OCI-LY3 (cell line): Measurements from ENCODE around the gene STX1B.

Source experiments
- H2AFZ ChIP-seq: fragments of 200-600, 300-600 bp; shearing (Covaris generic); 2 replicates; pipeline ENCODE4 v1.6.0; 2014; ENCODE audit warnings: antibody characterized with exemption, low read depth, low read length
- H3K27ac ChIP-seq: fragments of 200-600, 300-600 bp; sonication (generic); 2 replicates; pipeline ENCODE4 v1.5.1; 2014; ENCODE audit warnings: mild to moderate bottlenecking, low read length, moderate library complexity, mixed read lengths
- H3K27me3 ChIP-seq: fragments of 200-600, 300-600 bp; sonication (generic); 2 replicates; pipeline ENCODE4 v1.6.1; 2014; ENCODE audit warnings: low read depth, low read length, mixed read lengths
- H3K36me3 ChIP-seq: fragments of 200-600, 300-600 bp; sonication (generic); replicated peaks from 2 replicates; pipeline ENCODE3; 2014; ENCODE audit warnings: low read depth, low read length, mixed read lengths
- H3K4me1 ChIP-seq: fragments of 300-600, 200-600 bp; sonication (generic); 2 replicates; pipeline ENCODE4 v1.6.1; 2014; ENCODE audit warnings: low read length, mixed read lengths
- H3K4me2 ChIP-seq: fragments of 200-600, 300-600 bp; sonication (generic); 2 replicates; pipeline ENCODE4 v1.6.1; 2014; ENCODE audit warnings: low read length, mixed read lengths
- H3K4me3 ChIP-seq: fragments of 300-600, 200-600 bp; sonication (generic); 2 replicates; pipeline ENCODE4 v1.5.1; 2014; ENCODE audit warnings: antibody characterized with exemption, mild to moderate bottlenecking, low read length, moderate library complexity
- H3K79me2 ChIP-seq: fragments of 300-600, 200-600 bp; shearing (Covaris generic); 2 replicates; pipeline ENCODE4 v1.6.1; 2014; ENCODE audit warnings: mild to moderate bottlenecking, low read length, mixed read lengths
- H3K9ac ChIP-seq: fragments of 300-600, 200-600 bp; shearing (Covaris generic); 2 replicates; pipeline ENCODE4 v1.6.0; 2014; ENCODE audit warnings: mild to moderate bottlenecking, low read length, moderate library complexity
- H3K9me3 ChIP-seq: fragments of 200-600, 300-600 bp; shearing (Covaris generic); 2 replicates; pipeline ENCODE4 v1.6.1; 2014; ENCODE audit warnings: low read length, mixed read lengths; ENCODE audit not compliant: insufficient read depth
- H4K20me1 ChIP-seq: fragments of 200-600, 300-600 bp; sonication (generic); 2 replicates; pipeline ENCODE4 v1.6.1; 2016; ENCODE audit warnings: low read length, mixed read lengths; ENCODE audit not compliant: insufficient read depth
- EZH2phosphoT487 ChIP-seq: fragments of 200-600 bp; shearing (Covaris generic); IDR thresholded peaks from 2 replicates; pipeline ENCODE4 v1.6.1; 2018; ENCODE audit warnings: antibody characterized with exemption, mixed run types, low read depth
- TF ChIP-seq, protein P1 (sequence below): fragments of 200-600, 300-600 bp; sonication (generic); IDR thresholded peaks from 2 replicates; pipeline ENCODE4 v1.5.1; 2014; ENCODE audit warnings: antibody characterized with exemption, low read length, low read depth

The STX1B gene

DNA sequence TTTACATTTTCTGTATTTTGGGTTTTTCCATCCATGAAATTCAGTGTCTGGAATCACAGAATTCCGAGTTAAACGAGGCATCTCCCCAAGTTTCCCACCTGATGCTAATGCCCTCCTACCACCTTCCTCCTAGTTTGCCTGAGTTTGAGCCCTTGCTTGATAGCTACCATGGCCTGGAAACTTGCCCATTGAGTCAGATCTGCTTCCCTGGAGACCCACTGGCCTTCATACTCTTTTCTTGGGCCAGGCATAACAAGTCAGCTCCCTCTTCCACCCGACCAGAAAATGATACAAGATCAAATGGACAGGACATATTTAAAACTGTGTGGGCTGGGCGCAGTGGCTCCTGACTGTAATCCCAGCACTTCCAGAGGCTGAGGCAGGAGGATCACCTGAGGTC lies 42.6 kb downstream of the STX1B start:
- Histone ChIP-seq H3K27ac (no peak overlapping the region), H3K9me3 (no peaks in the 10 kb centered on the region), H3K36me3 (peaks cover 63% of the 10 kb centered on the region), H3K79me2 (no peaks in the 10 kb centered on the region), H3K4me3 (no peak overlapping the region), H3K27me3 (no peaks in the 10 kb centered on the region), H3K9ac (no peak overlapping the region), H4K20me1 (no peaks in the 10 kb centered on the region), H3K4me1 (no peaks in the 10 kb centered on the region), H2AFZ (no peak overlapping the region), H3K4me2 (no peak overlapping the region)
- TF ChIP-seq EZH2phosphoT487, result no peak
- TF ChIP-seq, protein P1, sequence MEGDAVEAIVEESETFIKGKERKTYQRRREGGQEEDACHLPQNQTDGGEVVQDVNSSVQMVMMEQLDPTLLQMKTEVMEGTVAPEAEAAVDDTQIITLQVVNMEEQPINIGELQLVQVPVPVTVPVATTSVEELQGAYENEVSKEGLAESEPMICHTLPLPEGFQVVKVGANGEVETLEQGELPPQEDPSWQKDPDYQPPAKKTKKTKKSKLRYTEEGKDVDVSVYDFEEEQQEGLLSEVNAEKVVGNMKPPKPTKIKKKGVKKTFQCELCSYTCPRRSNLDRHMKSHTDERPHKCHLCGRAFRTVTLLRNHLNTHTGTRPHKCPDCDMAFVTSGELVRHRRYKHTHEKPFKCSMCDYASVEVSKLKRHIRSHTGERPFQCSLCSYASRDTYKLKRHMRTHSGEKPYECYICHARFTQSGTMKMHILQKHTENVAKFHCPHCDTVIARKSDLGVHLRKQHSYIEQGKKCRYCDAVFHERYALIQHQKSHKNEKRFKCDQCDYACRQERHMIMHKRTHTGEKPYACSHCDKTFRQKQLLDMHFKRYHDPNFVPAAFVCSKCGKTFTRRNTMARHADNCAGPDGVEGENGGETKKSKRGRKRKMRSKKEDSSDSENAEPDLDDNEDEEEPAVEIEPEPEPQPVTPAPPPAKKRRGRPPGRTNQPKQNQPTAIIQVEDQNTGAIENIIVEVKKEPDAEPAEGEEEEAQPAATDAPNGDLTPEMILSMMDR, result no peak

DNA sequence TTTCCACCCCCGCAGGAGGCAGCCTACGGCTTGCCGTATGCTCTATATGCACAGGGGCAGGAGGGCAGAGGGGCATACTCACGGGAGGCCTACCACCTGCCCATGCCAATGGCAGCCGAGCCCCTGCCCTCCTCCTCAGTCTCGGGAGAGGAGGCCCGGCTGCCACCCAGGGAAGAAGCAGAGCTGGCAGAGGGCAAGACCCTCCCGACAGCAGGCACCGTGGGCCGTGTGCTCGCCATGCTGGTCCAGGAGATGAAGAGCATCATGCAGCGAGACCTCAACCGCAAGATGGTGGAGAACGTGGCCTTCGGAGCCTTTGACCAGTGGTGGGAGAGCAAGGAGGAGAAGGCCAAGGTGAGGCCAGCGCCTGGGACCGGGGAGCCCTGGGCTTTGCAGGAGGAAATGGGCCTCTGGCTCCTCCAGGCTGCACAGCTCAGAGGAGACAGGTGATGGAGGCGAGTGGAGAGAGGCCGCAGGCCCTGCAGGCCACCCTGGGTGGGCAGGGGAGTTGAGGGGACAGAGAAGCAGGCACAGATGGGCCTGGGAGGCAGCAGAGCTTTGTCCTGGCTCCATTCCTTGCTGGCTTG lies 44.3 kb downstream of the STX1B start:
- Histone ChIP-seq H3K4me3 (no peak overlapping the region), H3K4me1 (no peaks in the 10 kb centered on the region), H2AFZ (no peak overlapping the region), H3K79me2 (no peaks in the 10 kb centered on the region), H3K27ac (no peak overlapping the region), H4K20me1 (no peaks in the 10 kb centered on the region), H3K27me3 (no peaks in the 10 kb centered on the region), H3K9ac (no peak overlapping the region), H3K9me3 (no peaks in the 10 kb centered on the region), H3K4me2 (no peak overlapping the region), H3K36me3 (peaks cover 60% of the 10 kb centered on the region)
- no peak for TF ChIP-seq EZH2phosphoT487
- TF ChIP-seq, protein P1, result no peak

DNA sequence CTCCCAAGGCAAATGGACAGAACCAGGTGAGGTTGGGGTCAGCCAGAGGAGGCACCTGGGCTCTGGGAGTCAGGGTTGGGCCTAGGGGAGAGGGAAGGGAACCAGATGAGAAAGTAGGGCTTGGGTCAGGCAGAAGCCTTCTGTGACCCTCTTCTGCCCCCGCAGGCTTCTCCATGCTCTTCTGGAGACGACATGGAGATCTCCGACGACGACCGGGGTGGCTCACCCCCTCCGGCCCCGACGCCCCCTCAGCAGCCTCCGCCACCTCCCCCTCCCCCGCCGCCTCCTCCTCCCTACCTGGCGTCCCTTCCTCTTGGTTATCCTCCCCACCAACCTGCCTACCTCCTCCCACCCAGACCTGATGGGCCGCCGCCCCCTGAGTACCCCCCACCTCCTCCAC lies 45.0 kb downstream of the STX1B start:
- Histone ChIP-seq H3K9me3 (no peaks in the 10 kb centered on the region), H3K27ac (no peak overlapping the region), H3K4me3 (no peak overlapping the region), H4K20me1 (no peaks in the 10 kb centered on the region), H3K79me2 (no peaks in the 10 kb centered on the region), H3K27me3 (no peaks in the 10 kb centered on the region), H2AFZ (no peak overlapping the region), H3K36me3 (peaks cover 59% of the 10 kb centered on the region), H3K4me1 (no peaks in the 10 kb centered on the region), H3K4me2 (no peak overlapping the region), H3K9ac (no peak overlapping the region)
- TF ChIP-seq EZH2phosphoT487, result no peak

DNA sequence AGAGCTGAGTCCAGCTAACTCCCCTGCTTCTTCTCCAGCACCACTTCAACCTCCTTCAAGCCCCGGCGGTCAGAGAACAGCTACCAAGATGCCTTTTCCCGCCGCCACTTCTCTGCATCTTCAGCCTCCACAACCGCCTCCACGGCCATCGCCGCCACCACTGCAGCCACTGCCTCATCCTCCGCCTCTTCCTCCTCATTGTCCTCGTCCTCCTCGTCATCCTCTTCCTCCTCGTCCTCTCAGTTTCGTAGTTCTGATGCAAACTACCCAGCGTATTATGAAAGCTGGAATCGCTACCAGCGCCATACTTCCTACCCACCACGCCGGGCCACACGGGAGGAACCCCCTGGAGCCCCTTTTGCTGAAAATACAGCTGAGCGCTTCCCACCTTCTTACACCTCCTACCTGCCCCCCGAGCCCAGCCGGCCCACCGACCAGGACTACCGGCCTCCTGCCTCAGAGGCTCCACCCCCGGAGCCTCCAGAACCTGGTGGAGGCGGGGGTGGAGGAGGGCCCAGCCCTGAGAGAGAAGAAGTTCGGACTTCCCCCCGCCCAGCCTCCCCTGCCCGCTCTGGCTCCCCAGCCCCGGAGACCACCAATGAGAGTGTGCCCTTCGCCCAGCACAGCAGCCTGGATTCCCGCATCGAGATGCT lies 45.7 kb downstream of the STX1B start:
- Histone ChIP-seq H3K27ac (no peak overlapping the region), H3K4me2 (no peak overlapping the region), H3K9ac (no peak overlapping the region), H3K27me3 (no peaks in the 10 kb centered on the region), H3K4me3 (no peak overlapping the region), H3K79me2 (peaks cover 7% of the 10 kb centered on the region), H3K9me3 (no peaks in the 10 kb centered on the region), H4K20me1 (no peaks in the 10 kb centered on the region), H2AFZ (no peak overlapping the region), H3K4me1 (no peaks in the 10 kb centered on the region), H3K36me3 (peaks cover 66% of the 10 kb centered on the region)
- TF ChIP-seq, protein P1, result no peak
